GM23338 (cell line): Measurements from ENCODE around the gene ZNF469. TPM values are rescaled to one million over a fixed set of nuclear protein-coding genes. Genes with fewer than 3 reads are reported as not detected.

Experiments
- ATAC-seq: fragments of 200-7000 bp; cut with Tn5 transposase; 3 replicates; pipeline ENCODE4 v1.9.1; 2020
- DNase-seq: peaks from one replicate; pipeline ENCODE4 v3.0.0-alpha.2; 2015; ENCODE audit warnings: low spot score
- H2AFZ ChIP-seq: fragments of 200-600 bp; sonication (generic); 2 replicates; pipeline ENCODE4 v1.8.0; 2016; ENCODE audit warnings: antibody characterized with exemption, mild to moderate bottlenecking, moderate library complexity
- H3F3A ChIP-seq: fragments of 200-600 bp; sonication (generic); replicated peaks from 2 replicates; pipeline ENCODE4 v1.8.0; 2017; ENCODE audit warnings: antibody characterized with exemption, mixed run types, low read depth
- H3K27ac ChIP-seq: fragments of 200-600 bp; sonication (generic); 2 replicates; pipeline ENCODE4 v1.6.1; 2016; ENCODE audit warnings: low read depth
- H3K27me3 ChIP-seq: fragments of 200-600 bp; sonication (generic); 2 replicates; pipeline ENCODE4 v1.8.0; 2016; ENCODE audit warnings: mild to moderate bottlenecking, mixed run types, moderate library complexity; ENCODE audit not compliant: insufficient read depth
- H3K36me3 ChIP-seq: fragments of 200-600 bp; sonication (generic); 2 replicates; pipeline ENCODE4 v1.8.0; 2016; ENCODE audit warnings: mild to moderate bottlenecking; ENCODE audit not compliant: insufficient read depth
- H3K4me1 ChIP-seq: fragments of 200-600 bp; sonication (generic); 2 replicates; pipeline ENCODE4 v1.8.0; 2016; ENCODE audit warnings: mild to moderate bottlenecking, moderate library complexity; ENCODE audit not compliant: insufficient read depth
- H3K4me2 ChIP-seq: fragments of 200-600 bp; sonication (generic); 2 replicates; pipeline ENCODE4 v1.7.1; 2017; ENCODE audit warnings: mixed run types
- H3K4me3 ChIP-seq: fragments of 200-600 bp; sonication (generic); 2 replicates; pipeline ENCODE4 v1.6.1; 2016; ENCODE audit warnings: mixed run types
- H3K79me2 ChIP-seq: fragments of 200-600 bp; sonication (generic); replicated peaks from 2 replicates; pipeline ENCODE4 v1.8.0; 2017; ENCODE audit warnings: mild to moderate bottlenecking; ENCODE audit not compliant: insufficient read depth
- H3K9me2 ChIP-seq: fragments of 200-600 bp; sonication (generic); 2 replicates; pipeline ENCODE4 v1.8.0; 2017; ENCODE audit not compliant: insufficient read depth
- H4K20me1 ChIP-seq: fragments of 200-600 bp; sonication (generic); replicated peaks from 2 replicates; pipeline ENCODE4 v1.8.0; 2017; ENCODE audit warnings: mild to moderate bottlenecking; ENCODE audit not compliant: insufficient read depth
- H3K27ac Mint-ChIP-seq: 2 replicates; pipeline ENCODE4 v1.8.0; 2020; ENCODE audit warnings: inconsistent platforms, mild to moderate bottlenecking, moderate library complexity, mixed read lengths
- H3K27me3 Mint-ChIP-seq: 3 replicates; pipeline ENCODE4 v1.8.0; 2022; ENCODE audit warnings: low read depth, mild to moderate bottlenecking, moderate library complexity, mixed read lengths, inconsistent platforms; ENCODE audit not compliant: insufficient read depth, poor library complexity
- H3K36me3 Mint-ChIP-seq: 3 replicates; pipeline ENCODE4 v1.8.0; 2021; ENCODE audit warnings: low read depth, mild to moderate bottlenecking, inconsistent platforms, moderate library complexity, mixed read lengths
- H3K4me1 Mint-ChIP-seq: 3 replicates; pipeline ENCODE4 v1.8.0; 2020; ENCODE audit warnings: mild to moderate bottlenecking, inconsistent platforms, mixed read lengths
- H3K4me3 Mint-ChIP-seq: 3 replicates; pipeline ENCODE4 v1.8.0; 2021; ENCODE audit warnings: moderate library complexity, mild to moderate bottlenecking, inconsistent platforms, mixed read lengths
- H3K9me3 Mint-ChIP-seq: 3 replicates; pipeline ENCODE4 v1.8.0; 2020; ENCODE audit warnings: moderate library complexity, mild to moderate bottlenecking, inconsistent platforms, mixed read lengths
- CREB1 ChIP-seq: fragments of 250-450 bp; sonication (Bioruptor Pico); IDR thresholded peaks from 2 replicates; pipeline ENCODE4 v1.5.0; 2020; ENCODE audit warnings: low read depth, mild to moderate bottlenecking, moderate library complexity
- ETS1 ChIP-seq: IDR thresholded peaks from 2 replicates; pipeline ENCODE4 v1.6.1; 2016; ENCODE audit warnings: antibody characterized with exemption
- EZH2 ChIP-seq: fragments of 200-600 bp; sonication (generic); IDR thresholded peaks from one replicate; pipeline ENCODE4 v1.8.0; 2017; ENCODE audit warnings: antibody characterized with exemption, mild to moderate bottlenecking, low read depth; ENCODE audit not compliant: unreplicated experiment
- EZH2phosphoT487 ChIP-seq: fragments of 200-600 bp; sonication (generic); IDR thresholded peaks from one replicate; pipeline ENCODE4 v1.8.1; 2018; ENCODE audit warnings: antibody characterized with exemption; ENCODE audit not compliant: unreplicated experiment
- JUNB ChIP-seq: IDR thresholded peaks from one replicate; pipeline ENCODE4 v1.6.1; 2016; ENCODE audit warnings: antibody characterized with exemption; ENCODE audit not compliant: unreplicated experiment
- NANOG ChIP-seq: IDR thresholded peaks from 2 replicates; pipeline ENCODE4 v1.6.1; 2016; ENCODE audit warnings: antibody characterized with exemption, borderline replicate concordance
- POLR2AphosphoS5 ChIP-seq: IDR thresholded peaks from 2 replicates; pipeline ENCODE4 v1.6.1; 2016; ENCODE audit warnings: antibody characterized with exemption, low read depth
- STAT1 ChIP-seq: IDR thresholded peaks from one replicate; pipeline ENCODE4 v1.6.1; 2016; ENCODE audit warnings: antibody characterized with exemption; ENCODE audit not compliant: unreplicated experiment
- ZNF114 ChIP-seq: fragments of 250-450 bp; sonication (Bioruptor Pico); IDR thresholded peaks from 2 replicates; pipeline ENCODE4 v1.5.0; 2020; ENCODE audit warnings: mild to moderate bottlenecking, moderate library complexity
- ZNF331 ChIP-seq: fragments of 250-450 bp; sonication (Bioruptor Pico); IDR thresholded peaks from 2 replicates; pipeline ENCODE4 v1.5.0; 2020; ENCODE audit warnings: low read depth, mild to moderate bottlenecking, moderate library complexity
- ZNF462 ChIP-seq: fragments of 250-450 bp; sonication (Bioruptor Pico); IDR thresholded peaks from 2 replicates; pipeline ENCODE4 v1.5.0; 2020; ENCODE audit warnings: mild to moderate bottlenecking, moderate library complexity
- polyA plus RNA-seq: library from polyadenylated mRNA; unstranded; fragments of >200 nt; fragmentation: Nextera tagmentation; extraction: Ambion mirVana; gene quantifications from 2 replicates; pipeline ENCODE4 v1.2.1, GENCODE V29; 2016
- total RNA-seq: library from RNA; depleted of rRNA; stranded (reverse); fragments of >200 nt; shearing (Covaris generic); gene quantifications from 2 replicates; pipeline ENCODE4 v1.2.3, GENCODE V29; 2014
- TF ChIP-seq, protein P1 (sequence below), 2 experiments: fragments of 200-600 bp in 1 of 2; sonication (generic) in 1 of 2; conservative IDR thresholded peaks; 2 replicates each; pipeline versions ENCODE4 v1.5.1 to v1.6.1; 2016 to 2017; ENCODE audit warnings: antibody characterized with exemption in 2 of 2, low read depth in 2 of 2, mild to moderate bottlenecking in 2 of 2, moderate library complexity in 1 of 2
- TF ChIP-seq, protein P2 (sequence below): IDR thresholded peaks from one replicate; pipeline ENCODE4 v1.6.1; 2018; ENCODE audit warnings: antibody characterized with exemption; ENCODE audit not compliant: unreplicated experiment

ZNF469 gene
- total and polyA plus RNA-seq, 2 experiments from 2014 or later = 0.23 to 1.9 TPM

DNA sequence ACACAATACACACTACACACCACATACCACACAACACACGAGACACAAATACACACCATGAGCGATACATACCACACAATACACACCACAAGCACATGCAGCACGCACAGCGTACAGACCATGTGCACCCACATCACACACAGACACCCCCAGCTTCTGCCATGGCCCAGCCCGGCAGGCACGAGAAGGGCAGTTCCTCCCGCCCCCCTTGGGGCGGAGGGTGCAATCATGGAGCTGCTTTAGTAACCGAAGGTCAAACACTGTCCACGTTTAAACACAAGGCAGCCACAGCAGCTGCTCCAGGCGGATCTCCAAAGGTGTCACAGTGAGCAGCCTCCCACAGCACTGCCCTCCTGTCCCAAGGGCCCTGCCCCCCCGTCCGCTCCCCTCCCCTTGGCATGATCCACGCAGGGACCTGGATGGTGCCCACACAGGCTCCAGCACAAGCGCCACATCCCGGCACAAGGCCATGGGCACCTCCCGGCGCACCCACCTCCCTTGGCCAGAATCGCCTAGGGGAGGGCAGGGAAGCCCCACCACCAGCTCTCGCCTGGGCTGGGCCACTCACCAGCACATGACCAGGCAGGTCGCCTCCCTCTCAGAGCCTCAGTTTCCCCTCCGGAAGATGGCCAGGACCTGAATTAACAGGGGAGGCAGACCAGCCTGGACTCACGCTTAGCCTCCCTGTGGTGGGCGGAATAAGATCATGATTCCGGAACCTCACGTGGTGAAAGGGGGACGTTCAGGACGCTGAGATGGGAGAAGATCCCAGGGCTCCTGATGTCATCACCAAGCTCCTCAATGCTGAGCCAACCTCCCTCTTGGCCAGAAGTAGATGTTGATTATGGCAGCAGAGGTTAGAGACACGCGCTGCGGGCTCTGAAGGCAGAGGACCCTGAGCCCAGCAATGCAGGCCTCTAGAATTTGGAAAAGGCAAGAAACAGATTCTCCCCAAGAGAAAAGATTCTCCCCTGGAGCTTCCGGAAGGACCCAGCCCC is 32.6 kb upstream of the ZNF469 start:
- H3K27me3 ChIP-seq = no peaks in the 10 kb centered on the region
- no peaks in the 10 kb centered on the region; the same call in 2 of the 3 replicates for H3K4me1 Mint-ChIP-seq
- no peaks in the 10 kb centered on the region for H3K9me2 ChIP-seq
- H3K27me3 Mint-ChIP-seq = peaks cover 7% of the 10 kb centered on the region
- no peak overlapping the region for H2AFZ ChIP-seq
- H3F3A ChIP-seq = no peaks in the 10 kb centered on the region
- no peak overlapping the region for H3K4me2 ChIP-seq
- H3K9me3 Mint-ChIP-seq = peaks cover 4% of the 10 kb centered on the region; the same call in 1 of the 3 replicates
- no peak for TF ChIP-seq EZH2
- TF ChIP-seq ZNF331 = no peak
- TF ChIP-seq ZNF462 (CRISPR knock-in tag) = no peak
- no peak for TF ChIP-seq ZNF114 (CRISPR knock-in tag)
- TF ChIP-seq CREB1 (CRISPR knock-in tag) = no peak
- TF ChIP-seq, protein P1, sequence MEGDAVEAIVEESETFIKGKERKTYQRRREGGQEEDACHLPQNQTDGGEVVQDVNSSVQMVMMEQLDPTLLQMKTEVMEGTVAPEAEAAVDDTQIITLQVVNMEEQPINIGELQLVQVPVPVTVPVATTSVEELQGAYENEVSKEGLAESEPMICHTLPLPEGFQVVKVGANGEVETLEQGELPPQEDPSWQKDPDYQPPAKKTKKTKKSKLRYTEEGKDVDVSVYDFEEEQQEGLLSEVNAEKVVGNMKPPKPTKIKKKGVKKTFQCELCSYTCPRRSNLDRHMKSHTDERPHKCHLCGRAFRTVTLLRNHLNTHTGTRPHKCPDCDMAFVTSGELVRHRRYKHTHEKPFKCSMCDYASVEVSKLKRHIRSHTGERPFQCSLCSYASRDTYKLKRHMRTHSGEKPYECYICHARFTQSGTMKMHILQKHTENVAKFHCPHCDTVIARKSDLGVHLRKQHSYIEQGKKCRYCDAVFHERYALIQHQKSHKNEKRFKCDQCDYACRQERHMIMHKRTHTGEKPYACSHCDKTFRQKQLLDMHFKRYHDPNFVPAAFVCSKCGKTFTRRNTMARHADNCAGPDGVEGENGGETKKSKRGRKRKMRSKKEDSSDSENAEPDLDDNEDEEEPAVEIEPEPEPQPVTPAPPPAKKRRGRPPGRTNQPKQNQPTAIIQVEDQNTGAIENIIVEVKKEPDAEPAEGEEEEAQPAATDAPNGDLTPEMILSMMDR (conservative IDR thresholded peaks at IDR 0.05; ENCODE audit: low read depth in 2 of 2) = no peak
- no peak for TF ChIP-seq ETS1
- no peak for TF ChIP-seq EZH2phosphoT487
- TF ChIP-seq JUNB = no peak
- TF ChIP-seq, protein P2, sequence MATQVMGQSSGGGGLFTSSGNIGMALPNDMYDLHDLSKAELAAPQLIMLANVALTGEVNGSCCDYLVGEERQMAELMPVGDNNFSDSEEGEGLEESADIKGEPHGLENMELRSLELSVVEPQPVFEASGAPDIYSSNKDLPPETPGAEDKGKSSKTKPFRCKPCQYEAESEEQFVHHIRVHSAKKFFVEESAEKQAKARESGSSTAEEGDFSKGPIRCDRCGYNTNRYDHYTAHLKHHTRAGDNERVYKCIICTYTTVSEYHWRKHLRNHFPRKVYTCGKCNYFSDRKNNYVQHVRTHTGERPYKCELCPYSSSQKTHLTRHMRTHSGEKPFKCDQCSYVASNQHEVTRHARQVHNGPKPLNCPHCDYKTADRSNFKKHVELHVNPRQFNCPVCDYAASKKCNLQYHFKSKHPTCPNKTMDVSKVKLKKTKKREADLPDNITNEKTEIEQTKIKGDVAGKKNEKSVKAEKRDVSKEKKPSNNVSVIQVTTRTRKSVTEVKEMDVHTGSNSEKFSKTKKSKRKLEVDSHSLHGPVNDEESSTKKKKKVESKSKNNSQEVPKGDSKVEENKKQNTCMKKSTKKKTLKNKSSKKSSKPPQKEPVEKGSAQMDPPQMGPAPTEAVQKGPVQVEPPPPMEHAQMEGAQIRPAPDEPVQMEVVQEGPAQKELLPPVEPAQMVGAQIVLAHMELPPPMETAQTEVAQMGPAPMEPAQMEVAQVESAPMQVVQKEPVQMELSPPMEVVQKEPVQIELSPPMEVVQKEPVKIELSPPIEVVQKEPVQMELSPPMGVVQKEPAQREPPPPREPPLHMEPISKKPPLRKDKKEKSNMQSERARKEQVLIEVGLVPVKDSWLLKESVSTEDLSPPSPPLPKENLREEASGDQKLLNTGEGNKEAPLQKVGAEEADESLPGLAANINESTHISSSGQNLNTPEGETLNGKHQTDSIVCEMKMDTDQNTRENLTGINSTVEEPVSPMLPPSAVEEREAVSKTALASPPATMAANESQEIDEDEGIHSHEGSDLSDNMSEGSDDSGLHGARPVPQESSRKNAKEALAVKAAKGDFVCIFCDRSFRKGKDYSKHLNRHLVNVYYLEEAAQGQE = no peak
- TF ChIP-seq STAT1 = no peak
- no peak for TF ChIP-seq NANOG
- no peak for TF ChIP-seq POLR2AphosphoS5
- H3K27ac ChIP-seq = no peak overlapping the region
- H3K4me1 ChIP-seq = no peaks in the 10 kb centered on the region
- H3K4me3 Mint-ChIP-seq = no peak overlapping the region
- no peak overlapping the region for H3K27ac Mint-ChIP-seq
- no peak for ATAC-seq
- no peak for DNase-seq
- H3K36me3 ChIP-seq = no peaks in the 10 kb centered on the region
- no peaks in the 10 kb centered on the region for H3K36me3 Mint-ChIP-seq
- no peaks in the 10 kb centered on the region for H4K20me1 ChIP-seq
- H3K4me3 ChIP-seq = no peak overlapping the region
- H3K79me2 ChIP-seq = no peaks in the 10 kb centered on the region
